Measurements from ENCODE around the gene BCAP31. TPM values are rescaled to one million over a fixed set of nuclear protein-coding genes. Genes with fewer than 3 reads are reported as not detected.

Gene BCAP31
- total RNA-seq, 1 experiment from 2014 or later: 150 TPM

GRCh38 chrX:153717445-153717844 is 6.7 kb downstream of the BCAP31 start:
- no peaks in the 10 kb centered on the region for H3K27me3 Mint-ChIP-seq (ENCODE audit: low read depth)
- H3K27ac Mint-ChIP-seq: no peak overlapping the region
- CTCF ChIA-PET: interaction anchor here (1.1 kb wide), 1 partner anchor 48 kb away, joined by 5 read pairs; no protein-coding TSS in a partner anchor
- peaks cover 52% of the 10 kb centered on the region for H3K36me3 Mint-ChIP-seq
- no peak for ATAC-seq
- H3K9me3 Mint-ChIP-seq: no peaks in the 10 kb centered on the region
- POLR2A ChIA-PET: no interaction called here
- no peak for TF ChIP-seq ZNF416 (CRISPR knock-in tag; IDR thresholded peaks at IDR 0.05)
- no peak for TF ChIP-seq NFYB (CRISPR knock-in tag; conservative IDR thresholded peaks at IDR 0.05; ENCODE audit: low read depth)
- no peak for TF ChIP-seq ZNF396 (CRISPR knock-in tag; IDR thresholded peaks at IDR 0.05; ENCODE audit: borderline replicate concordance)
- no peak for TF ChIP-seq FOXJ3 (CRISPR knock-in tag; IDR thresholded peaks at IDR 0.05; ENCODE audit: borderline replicate concordance)
- TF ChIP-seq, protein P1, sequence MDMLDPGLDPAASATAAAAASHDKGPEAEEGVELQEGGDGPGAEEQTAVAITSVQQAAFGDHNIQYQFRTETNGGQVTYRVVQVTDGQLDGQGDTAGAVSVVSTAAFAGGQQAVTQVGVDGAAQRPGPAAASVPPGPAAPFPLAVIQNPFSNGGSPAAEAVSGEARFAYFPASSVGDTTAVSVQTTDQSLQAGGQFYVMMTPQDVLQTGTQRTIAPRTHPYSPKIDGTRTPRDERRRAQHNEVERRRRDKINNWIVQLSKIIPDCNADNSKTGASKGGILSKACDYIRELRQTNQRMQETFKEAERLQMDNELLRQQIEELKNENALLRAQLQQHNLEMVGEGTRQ (CRISPR knock-in tag; IDR thresholded peaks at IDR 0.05): no peak
- TF ChIP-seq ETV6 (CRISPR knock-in tag; IDR thresholded peaks at IDR 0.05): no peak
- no peak for TF ChIP-seq E2F4 (CRISPR knock-in tag; IDR thresholded peaks at IDR 0.05; ENCODE audit: borderline replicate concordance, low read depth)
- no peak for TF ChIP-seq NFATC4 (CRISPR knock-in tag; IDR thresholded peaks at IDR 0.05)
- no peak for TF ChIP-seq EMX1 (CRISPR knock-in tag; IDR thresholded peaks at IDR 0.05)
- no peak for TF ChIP-seq ATF1 (CRISPR knock-in tag; IDR thresholded peaks at IDR 0.05)
- no peak for TF ChIP-seq HMGXB4 (CRISPR knock-in tag; IDR thresholded peaks at IDR 0.05)
- no peak for DNase-seq (ENCODE audit: low spot score)
- no peak overlapping the region for H3K4me3 Mint-ChIP-seq
- H3K4me1 Mint-ChIP-seq: peaks cover 3% of the 10 kb centered on the region

DNA sequence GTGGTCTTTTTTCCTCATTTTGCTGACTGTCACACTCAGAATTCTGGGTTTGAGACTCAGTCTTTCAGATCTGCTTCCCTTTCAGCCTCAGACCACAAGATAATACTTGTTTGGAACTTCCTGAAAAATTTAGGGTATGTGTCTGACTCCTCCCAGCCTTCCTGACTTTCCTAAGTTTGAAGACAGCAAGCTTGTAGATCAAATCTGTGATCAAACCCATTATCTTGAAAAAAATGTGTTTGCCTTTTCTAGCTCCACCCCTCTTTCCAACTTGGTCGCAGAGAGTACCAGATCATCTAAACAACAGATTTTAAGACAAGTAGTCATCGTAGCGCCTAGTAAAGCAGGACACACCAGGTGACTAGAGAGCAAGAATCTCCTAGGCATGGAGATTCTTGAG is 9.9 kb downstream of the BCAP31 start:
- peaks cover 40% of the 10 kb centered on the region for H3K36me3 Mint-ChIP-seq
- no peaks in the 10 kb centered on the region for H3K27me3 Mint-ChIP-seq (ENCODE audit: low read depth)
- H3K4me1 Mint-ChIP-seq: no peaks in the 10 kb centered on the region
- ChIA-PET CTCF (no interaction called here), POLR2A (no interaction called here)
- ATAC-seq: no peak
- DNase-seq (ENCODE audit: low spot score): no peak
- H3K27ac Mint-ChIP-seq: no peak overlapping the region
- H3K4me3 Mint-ChIP-seq: no peak overlapping the region
- H3K9me3 Mint-ChIP-seq: no peaks in the 10 kb centered on the region
- TF ChIP-seq FOXK1 (CRISPR knock-in tag; IDR thresholded peaks at IDR 0.05) (no peak), NFE2L1 (CRISPR knock-in tag; IDR thresholded peaks at IDR 0.05) (no peak), NR1H2 (CRISPR knock-in tag; IDR thresholded peaks at IDR 0.05) (no peak)

- no peak for DNase-seq (ENCODE audit: low spot score)
- Mint-ChIP-seq H3K4me1 (0 out of 2 replicates have a peak, but pooled peaks cover 3% of the 10 kb centered on the region), H3K4me3 (no peak overlapping the region), H3K27ac (no peak overlapping the region), H3K9me3 (no peaks in the 10 kb centered on the region), H3K27me3 (ENCODE audit: low read depth) (no peaks in the 10 kb centered on the region), H3K36me3 (peaks cover 22% of the 10 kb centered on the region)
- ATAC-seq: no peak
- POLR2A ChIA-PET: no interaction called here
- CTCF ChIA-PET: interaction anchor here (0.5 to 2.3 kb wide), 5 partner anchors 14 to 42 kb away, joined by 3 to 29 read pairs (median 17); partner anchors contain the start of genes BCAP31 and SLC6A8
- no peak for TF ChIP-seq ZNF281 (CRISPR knock-in tag; IDR thresholded peaks at IDR 0.05)
- no peak for TF ChIP-seq KAT7 (CRISPR knock-in tag; IDR thresholded peaks at IDR 0.05; ENCODE audit: borderline replicate concordance)
- TF ChIP-seq CDX4 (CRISPR knock-in tag; IDR thresholded peaks at IDR 0.05; ENCODE audit: borderline replicate concordance): no peak
- TF ChIP-seq, protein P2, sequence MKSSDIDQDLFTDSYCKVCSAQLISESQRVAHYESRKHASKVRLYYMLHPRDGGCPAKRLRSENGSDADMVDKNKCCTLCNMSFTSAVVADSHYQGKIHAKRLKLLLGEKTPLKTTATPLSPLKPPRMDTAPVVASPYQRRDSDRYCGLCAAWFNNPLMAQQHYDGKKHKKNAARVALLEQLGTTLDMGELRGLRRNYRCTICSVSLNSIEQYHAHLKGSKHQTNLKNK (CRISPR knock-in tag; IDR thresholded peaks at IDR 0.05): no peak
- TF ChIP-seq TEAD1 (CRISPR knock-in tag; IDR thresholded peaks at IDR 0.05): no peak
- no peak for TF ChIP-seq ATF1 (CRISPR knock-in tag; IDR thresholded peaks at IDR 0.05)
- no peak for TF ChIP-seq CTCF (IDR thresholded peaks at IDR 0.05)
These were observed 14.2 kb downstream of the BCAP31 start for GRCh38 chrX:153709726-153710674.

Data from WTC11 (cell line).